ENCODE results near the gene PTP4A1. TPM values are rescaled to one million over a fixed set of nuclear protein-coding genes. Genes with fewer than 3 reads are reported as not detected.

The PTP4A1 gene
- total RNA-seq, 1 donor from 2014 or later, result 64.5 TPM

- no peak for DNase-seq (ENCODE audit: low spot score)
Measured at GRCh38 chr6:63556369-63556768, 15.9 kb upstream of the PTP4A1 start.

GRCh38 chr6:63558278-63558677 lies 14.0 kb upstream of the PTP4A1 start:
- no peak for DNase-seq (ENCODE audit: low spot score)

GRCh38 chr6:63560801-63561287 lies 11.4 kb upstream of the PTP4A1 start:
- no peak for DNase-seq (ENCODE audit: low spot score)

GRCh38 chr6:63561288-63561687 lies 11.0 kb upstream of the PTP4A1 start:
- DNase-seq (ENCODE audit: low spot score), result no peak

GRCh38 chr6:63563235-63563634 lies 9.0 kb upstream of the PTP4A1 start:
- no peak for DNase-seq (ENCODE audit: low spot score)

- DNase-seq (ENCODE audit: low spot score), result peak; percentile 52
Measured at GRCh38 chr6:63565058-63565726, 7.1 kb upstream of the PTP4A1 start.

- no peak for DNase-seq (ENCODE audit: low spot score)
Measured at GRCh38 chr6:63565727-63566596, 6.3 kb upstream of the PTP4A1 start.

GRCh38 chr6:63567966-63568365 lies 4.3 kb upstream of the PTP4A1 start:
- DNase-seq (ENCODE audit: low spot score), result no peak

GRCh38 chr6:63571361-63572043 lies 778 bp upstream of the PTP4A1 start:
- DNase-seq (ENCODE audit: low spot score), result peak; percentile 71

GRCh38 chr6:63572747-63573075 lies 431 bp downstream of the PTP4A1 start:
- DNase-seq (ENCODE audit: low spot score), result no peak

- peak; percentile 90 for DNase-seq (ENCODE audit: low spot score)
Measured at GRCh38 chr6:63573076-63573898, 1.0 kb downstream of the PTP4A1 start.

- peak; percentile 24 for DNase-seq (ENCODE audit: low spot score)
Measured at GRCh38 chr6:63573899-63574553, 1.7 kb downstream of the PTP4A1 start.

GRCh38 chr6:63574554-63574900 lies 2.2 kb downstream of the PTP4A1 start:
- no peak for DNase-seq (ENCODE audit: low spot score)

GRCh38 chr6:63576147-63576772 lies 4.0 kb downstream of the PTP4A1 start:
- DNase-seq (ENCODE audit: low spot score), result no peak

GRCh38 chr6:63576985-63577712 lies 4.9 kb downstream of the PTP4A1 start:
- no peak for DNase-seq (ENCODE audit: low spot score)

GRCh38 chr6:63578757-63579156 lies 6.5 kb downstream of the PTP4A1 start:
- DNase-seq (ENCODE audit: low spot score), result no peak

GRCh38 chr6:63579937-63580703 lies 7.8 kb downstream of the PTP4A1 start:
- DNase-seq (ENCODE audit: low spot score), result no peak

GRCh38 chr6:63580704-63580961 lies 8.4 kb downstream of the PTP4A1 start:
- DNase-seq (ENCODE audit: low spot score), result no peak

- DNase-seq (ENCODE audit: low spot score), result no peak
Measured at GRCh38 chr6:63581355-63582013, 9.2 kb downstream of the PTP4A1 start.

All from mucosa of gallbladder (tissue), 1 donor.